SK-N-SH (cell line): ENCODE measurements around the gene TMEM271.

ENCODE experiments used
- CHD2 ChIP-seq: fragments of 150-350 bp; IDR thresholded peaks from 2 replicates; pipeline ENCODE4 v1.6.1; 2018; ENCODE audit warnings: low read length; ENCODE audit not compliant: partially characterized antibody
- POLR2AphosphoS5 ChIP-seq: IDR thresholded peaks from 2 replicates; pipeline ENCODE4 v1.6.1; 2012; ENCODE audit warnings: low read depth, low read length
- SIN3A ChIP-seq: IDR thresholded peaks from 2 replicates; pipeline ENCODE4 v1.6.1; 2012; ENCODE audit warnings: low read depth, mild to moderate bottlenecking, low read length, moderate library complexity, borderline replicate concordance
- SMC3 ChIP-seq: IDR thresholded peaks from 2 replicates; pipeline ENCODE4 v1.6.1; 2012; ENCODE audit warnings: low read depth, low read length, improper control_type of control experiment
- TCF12 ChIP-seq: IDR thresholded peaks from 2 replicates; pipeline ENCODE4 v1.4.0; 2012
- TF ChIP-seq, protein P1 (sequence below): fragments of 200-600 bp; sonication (generic); IDR thresholded peaks from 2 replicates; pipeline ENCODE4 v1.6.1; 2017; ENCODE audit warnings: antibody characterized with exemption, mild to moderate bottlenecking, moderate library complexity
- TF ChIP-seq, protein P2 (sequence below): IDR thresholded peaks from 2 replicates; pipeline ENCODE4 v1.4.0; 2012; ENCODE audit warnings: low read depth

DNA sequence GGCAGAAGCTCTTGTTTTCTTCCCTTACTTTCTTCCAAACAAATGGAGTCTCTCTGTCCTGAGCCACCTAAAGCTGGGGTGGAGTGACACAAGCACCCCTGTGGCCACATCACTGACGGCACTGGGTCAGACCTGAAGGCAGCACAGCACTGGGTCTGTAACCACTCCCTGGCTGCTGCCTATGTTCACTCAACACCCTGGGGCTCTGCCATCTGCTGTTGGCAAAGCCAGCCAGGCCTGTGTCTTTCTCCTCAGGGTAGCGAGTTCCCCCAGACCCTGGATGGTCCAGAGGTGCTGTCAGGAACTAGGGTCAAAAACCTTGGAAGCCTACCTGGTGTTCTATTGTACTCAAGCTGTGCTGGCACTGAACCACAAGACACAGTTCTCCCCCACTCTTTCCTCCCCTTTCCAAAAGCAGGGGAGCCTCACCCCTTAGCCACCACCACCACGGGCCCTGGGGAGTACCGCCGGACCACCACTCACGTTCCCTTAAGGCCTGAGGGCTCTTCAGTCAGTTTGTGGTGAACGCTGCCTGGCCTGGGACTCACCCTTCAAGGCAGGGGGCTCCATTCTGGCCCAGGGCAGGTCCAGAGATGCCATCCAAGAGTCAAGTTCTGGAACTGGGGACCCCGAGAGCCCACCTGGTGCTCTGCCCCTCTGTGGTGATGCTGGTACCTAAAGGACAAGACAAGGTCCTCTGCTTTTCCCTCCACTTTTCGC, 31.5 kb downstream of the TMEM271 start:
- TF ChIP-seq POLR2AphosphoS5 (no peak), SIN3A (no peak), TCF12 (no peak), CHD2 (no peak), SMC3 (no peak)
- TF ChIP-seq, protein P1, sequence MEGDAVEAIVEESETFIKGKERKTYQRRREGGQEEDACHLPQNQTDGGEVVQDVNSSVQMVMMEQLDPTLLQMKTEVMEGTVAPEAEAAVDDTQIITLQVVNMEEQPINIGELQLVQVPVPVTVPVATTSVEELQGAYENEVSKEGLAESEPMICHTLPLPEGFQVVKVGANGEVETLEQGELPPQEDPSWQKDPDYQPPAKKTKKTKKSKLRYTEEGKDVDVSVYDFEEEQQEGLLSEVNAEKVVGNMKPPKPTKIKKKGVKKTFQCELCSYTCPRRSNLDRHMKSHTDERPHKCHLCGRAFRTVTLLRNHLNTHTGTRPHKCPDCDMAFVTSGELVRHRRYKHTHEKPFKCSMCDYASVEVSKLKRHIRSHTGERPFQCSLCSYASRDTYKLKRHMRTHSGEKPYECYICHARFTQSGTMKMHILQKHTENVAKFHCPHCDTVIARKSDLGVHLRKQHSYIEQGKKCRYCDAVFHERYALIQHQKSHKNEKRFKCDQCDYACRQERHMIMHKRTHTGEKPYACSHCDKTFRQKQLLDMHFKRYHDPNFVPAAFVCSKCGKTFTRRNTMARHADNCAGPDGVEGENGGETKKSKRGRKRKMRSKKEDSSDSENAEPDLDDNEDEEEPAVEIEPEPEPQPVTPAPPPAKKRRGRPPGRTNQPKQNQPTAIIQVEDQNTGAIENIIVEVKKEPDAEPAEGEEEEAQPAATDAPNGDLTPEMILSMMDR, result no peak
- TF ChIP-seq, protein P2, sequence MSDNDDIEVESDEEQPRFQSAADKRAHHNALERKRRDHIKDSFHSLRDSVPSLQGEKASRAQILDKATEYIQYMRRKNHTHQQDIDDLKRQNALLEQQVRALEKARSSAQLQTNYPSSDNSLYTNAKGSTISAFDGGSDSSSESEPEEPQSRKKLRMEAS, result no peak
